Immature natural killer cell (primary cell): ENCODE data around the gene ITGB1BP1. TPM values are rescaled to one million over a fixed set of nuclear protein-coding genes. Genes with fewer than 3 reads are reported as not detected.

ENCODE experiments used
- DNase-seq, 3 donors: peaks; one replicate each; pipeline ENCODE4 v3.0.0; 2022; ENCODE audit warnings: mixed read lengths in 1 of 3
- H3K27ac Mint-ChIP-seq, 6 donors: one replicate each; pipeline ENCODE4 v1.8.0; 2020; ENCODE audit warnings: mixed read lengths in 6 of 6, mild to moderate bottlenecking in 5 of 6, inconsistent platforms in 4 of 6, moderate library complexity in 3 of 6
- H3K27me3 Mint-ChIP-seq, 3 donors: one replicate each; pipeline ENCODE4 v1.8.0; 2020 to 2021; ENCODE audit warnings: low read depth in 3 of 3, mild to moderate bottlenecking in 3 of 3, mixed read lengths in 3 of 3, moderate library complexity in 3 of 3, inconsistent platforms in 1 of 3
- H3K36me3 Mint-ChIP-seq, 3 donors: one replicate each; pipeline ENCODE4 v1.8.0; 2020; ENCODE audit warnings: mixed read lengths in 3 of 3, inconsistent platforms in 2 of 3, mild to moderate bottlenecking in 2 of 3
- H3K4me1 Mint-ChIP-seq, 2 donors: one replicate each; pipeline ENCODE4 v1.8.0; 2020; ENCODE audit warnings: inconsistent platforms in 2 of 2, mild to moderate bottlenecking in 2 of 2, mixed read lengths in 2 of 2, moderate library complexity in 1 of 2
- H3K4me3 Mint-ChIP-seq, 5 donors: one replicate each; pipeline ENCODE4 v1.8.0; 2020; ENCODE audit warnings: mild to moderate bottlenecking in 5 of 5, mixed read lengths in 5 of 5, inconsistent platforms in 3 of 5, moderate library complexity in 3 of 5
- H3K9me3 Mint-ChIP-seq, 6 donors: one replicate each; pipeline ENCODE4 v1.8.0; 2020; ENCODE audit warnings: mild to moderate bottlenecking in 6 of 6, mixed read lengths in 6 of 6, inconsistent platforms in 4 of 6, moderate library complexity in 3 of 6
- polyA plus RNA-seq, 3 donors: library from polyadenylated mRNA; unstranded; fragments of 300-500 nt; fragmentation: Illumina TruSeq; gene quantifications; one replicate each; pipeline ENCODE4 v1.2.3, GENCODE V29; 2021

Gene ITGB1BP1
- polyA plus RNA-seq, 3 donors from 2014 or later, result 157 to 212 (median 204) TPM

- H3K27ac Mint-ChIP-seq, result no peak overlapping the region
- peaks cover 0 to 11% (median 1%) of the 10 kb centered on the region in 3 donors for H3K27me3 Mint-ChIP-seq
- no peaks in the 10 kb centered on the region for H3K9me3 Mint-ChIP-seq
- DNase-seq, result no peak
- H3K4me3 Mint-ChIP-seq, result no peak overlapping the region
- H3K36me3 Mint-ChIP-seq, result no peaks in the 10 kb centered on the region
- H3K4me1 Mint-ChIP-seq, result no peaks in the 10 kb centered on the region
Measured at GRCh38 chr2:9373047-9373446, 50.3 kb downstream of the ITGB1BP1 start.

GRCh38 chr2:9370746-9371145, 52.6 kb downstream of the ITGB1BP1 start:
- Mint-ChIP-seq H3K4me1 (no peaks in the 10 kb centered on the region), H3K9me3 (no peaks in the 10 kb centered on the region), H3K36me3 (no peaks in the 10 kb centered on the region), H3K27me3 (peaks cover 0 to 11% (median 2%) of the 10 kb centered on the region in 3 donors), H3K4me3 (no peak overlapping the region), H3K27ac (no peak overlapping the region)
- DNase-seq, result no peak

- Mint-ChIP-seq H3K4me3 (no peak overlapping the region), H3K4me1 (no peaks in the 10 kb centered on the region), H3K9me3 (no peaks in the 10 kb centered on the region), H3K36me3 (no peaks in the 10 kb centered on the region), H3K27ac (no peak overlapping the region), H3K27me3 (peaks cover 2 to 13% (median 9%) of the 10 kb centered on the region in 3 donors)
- no peak for DNase-seq
Measured at GRCh38 chr2:9366026-9366425, 57.3 kb downstream of the ITGB1BP1 start.

GRCh38 chr2:9365498-9366019, 57.8 kb downstream of the ITGB1BP1 start:
- Mint-ChIP-seq H3K9me3 (no peaks in the 10 kb centered on the region), H3K27me3 (peaks cover 2 to 13% (median 9%) of the 10 kb centered on the region in 3 donors), H3K36me3 (no peaks in the 10 kb centered on the region), H3K4me3 (no peak overlapping the region), H3K4me1 (no peaks in the 10 kb centered on the region), H3K27ac (no peak overlapping the region)
- DNase-seq, result no peak

- H3K27ac Mint-ChIP-seq, result no peak overlapping the region
- no peaks in the 10 kb centered on the region for H3K36me3 Mint-ChIP-seq
- no peaks in the 10 kb centered on the region for H3K4me1 Mint-ChIP-seq
- no peaks in the 10 kb centered on the region for H3K9me3 Mint-ChIP-seq
- DNase-seq, result no peak
- peaks cover 2 to 13% (median 12%) of the 10 kb centered on the region in 3 donors for H3K27me3 Mint-ChIP-seq
- no peak overlapping the region for H3K4me3 Mint-ChIP-seq
Measured at GRCh38 chr2:9364791-9365497, 58.4 kb downstream of the ITGB1BP1 start.

- no peaks in the 10 kb centered on the region for H3K36me3 Mint-ChIP-seq
- DNase-seq, result no peak
- H3K27me3 Mint-ChIP-seq, result peaks cover 2 to 12% (median 9%) of the 10 kb centered on the region in 3 donors
- H3K4me3 Mint-ChIP-seq, result no peak overlapping the region
- no peaks in the 10 kb centered on the region for H3K9me3 Mint-ChIP-seq
- H3K27ac Mint-ChIP-seq, result no peak overlapping the region
- no peaks in the 10 kb centered on the region for H3K4me1 Mint-ChIP-seq
Measured at GRCh38 chr2:9364373-9364772, 59.0 kb downstream of the ITGB1BP1 start.

GRCh38 chr2:9360701-9361100, 62.6 kb downstream of the ITGB1BP1 start:
- H3K36me3 Mint-ChIP-seq, result no peaks in the 10 kb centered on the region
- H3K27ac Mint-ChIP-seq, result no peak overlapping the region
- no peak for DNase-seq
- peaks cover 5 to 10% (median 9%) of the 10 kb centered on the region in 3 donors for H3K27me3 Mint-ChIP-seq
- no peaks in the 10 kb centered on the region for H3K4me1 Mint-ChIP-seq
- no peaks in the 10 kb centered on the region for H3K9me3 Mint-ChIP-seq
- no peak overlapping the region for H3K4me3 Mint-ChIP-seq

GRCh38 chr2:9360110-9360509, 63.2 kb downstream of the ITGB1BP1 start:
- H3K36me3 Mint-ChIP-seq, result no peaks in the 10 kb centered on the region
- H3K4me3 Mint-ChIP-seq, result no peak overlapping the region
- H3K4me1 Mint-ChIP-seq, result no peaks in the 10 kb centered on the region
- no peaks in the 10 kb centered on the region for H3K9me3 Mint-ChIP-seq
- no peak overlapping the region for H3K27ac Mint-ChIP-seq
- H3K27me3 Mint-ChIP-seq, result peaks cover 3 to 12% (median 9%) of the 10 kb centered on the region in 3 donors
- DNase-seq, result no peak

GRCh38 chr2:9359463-9359862, 63.9 kb downstream of the ITGB1BP1 start:
- DNase-seq, result no peak
- H3K27ac Mint-ChIP-seq, result no peak overlapping the region
- H3K27me3 Mint-ChIP-seq, result peaks cover 3 to 9% (median 7%) of the 10 kb centered on the region in 3 donors

GRCh38 chr2:9358846-9359245, 64.5 kb downstream of the ITGB1BP1 start:
- H3K36me3 Mint-ChIP-seq, result no peaks in the 10 kb centered on the region
- H3K4me1 Mint-ChIP-seq, result no peaks in the 10 kb centered on the region
- no peak overlapping the region for H3K27ac Mint-ChIP-seq
- H3K9me3 Mint-ChIP-seq, result no peaks in the 10 kb centered on the region
- H3K27me3 Mint-ChIP-seq, result peaks cover 3 to 9% (median 5%) of the 10 kb centered on the region in 3 donors
- DNase-seq, result no peak
- H3K4me3 Mint-ChIP-seq, result no peak overlapping the region

More at GRCh38 chr2:9359463-9359862, 63.9 kb downstream of the ITGB1BP1 start:
- Mint-ChIP-seq H3K4me3 (no peak overlapping the region), H3K9me3 (no peaks in the 10 kb centered on the region), H3K36me3 (no peaks in the 10 kb centered on the region), H3K4me1 (no peaks in the 10 kb centered on the region)

GRCh38 chr2:9356261-9356660, 67.1 kb downstream of the ITGB1BP1 start:
- Mint-ChIP-seq H3K4me1 (no peaks in the 10 kb centered on the region), H3K27me3 (peaks cover 3 to 6% (median 3%) of the 10 kb centered on the region in 3 donors), H3K27ac (no peak overlapping the region), H3K36me3 (no peaks in the 10 kb centered on the region), H3K9me3 (no peaks in the 10 kb centered on the region), H3K4me3 (no peak overlapping the region)
- no peak for DNase-seq

GRCh38 chr2:9355716-9356115, 67.6 kb downstream of the ITGB1BP1 start:
- Mint-ChIP-seq H3K4me3 (no peak overlapping the region), H3K9me3 (no peaks in the 10 kb centered on the region), H3K27ac (no peak overlapping the region), H3K36me3 (no peaks in the 10 kb centered on the region), H3K27me3 (peaks cover 3 to 6% (median 3%) of the 10 kb centered on the region in 3 donors), H3K4me1 (no peaks in the 10 kb centered on the region)
- DNase-seq, result no peak

GRCh38 chr2:9355270-9355669, 68.1 kb downstream of the ITGB1BP1 start:
- no peaks in the 10 kb centered on the region for H3K4me1 Mint-ChIP-seq
- no peaks in the 10 kb centered on the region for H3K36me3 Mint-ChIP-seq
- no peak overlapping the region for H3K4me3 Mint-ChIP-seq
- DNase-seq, result no peak
- H3K9me3 Mint-ChIP-seq, result no peaks in the 10 kb centered on the region
- H3K27ac Mint-ChIP-seq, result no peak overlapping the region
- H3K27me3 Mint-ChIP-seq, result peaks cover under 1 to 6% (median 3%) of the 10 kb centered on the region in 3 donors

- Mint-ChIP-seq H3K36me3 (no peaks in the 10 kb centered on the region), H3K4me1 (no peaks in the 10 kb centered on the region), H3K27me3 (peaks cover 0 to 6% (median 3%) of the 10 kb centered on the region in 3 donors), H3K9me3 (peaks cover 0 to 3% (median 0%) of the 10 kb centered on the region in 6 donors), H3K4me3 (no peak overlapping the region), H3K27ac (no peak overlapping the region)
- no peak for DNase-seq
Measured at GRCh38 chr2:9354318-9354717, 69.0 kb downstream of the ITGB1BP1 start.
